RPMI7951 (cell line): ENCODE results near the gene ITPKA. TPM values are rescaled to one million over a fixed set of nuclear protein-coding genes. Genes with fewer than 3 reads are reported as not detected.
"Not testable (repeated sequence)": the region's sequence is repeated elsewhere in the genome, so short reads cannot be mapped to it uniquely, and the experiment has no call there.

ENCODE experiments used
- DNase-seq: peaks from one replicate; pipeline ENCODE4 v3.0.0-alpha.2; 2012; ENCODE audit warnings: low read depth
- total RNA-seq: library from RNA; depleted of rRNA; stranded (reverse); fragments of >200 nt; shearing (Covaris generic); gene quantifications from 2 replicates; pipeline ENCODE4 v1.2.3, GENCODE V29; 2014; rRNA removed

Gene ITPKA
- total RNA-seq: 9.2 and 13.2 TPM in 2 replicates

GRCh38 chr15:41493205-41493901, at the start of gene ITPKA:
Gene ITPKA (plus strand): TSS chr15:41493874. CDS start chr15:41493928, 54 bp downstream.
- peak; percentile 90 for DNase-seq

GRCh38 chr15:41445399-41445798, 48.3 kb upstream of the ITPKA start:
- DNase-seq: no peak

GRCh38 chr15:41462084-41462795, 31.4 kb upstream of the ITPKA start:
- DNase-seq: no peak

GRCh38 chr15:41464889-41465580, 28.6 kb upstream of the ITPKA start:
- DNase-seq: no peak

- peak; percentile 64 for DNase-seq
Observed at GRCh38 chr15:41465822-41466421, 27.8 kb upstream of the ITPKA start.

GRCh38 chr15:41466711-41467110, 27.0 kb upstream of the ITPKA start:
- DNase-seq: no peak

- not testable (repeated sequence) for DNase-seq
Observed at GRCh38 chr15:41469644-41470043, 24.0 kb upstream of the ITPKA start.

- DNase-seq: no peak
Observed at GRCh38 chr15:41473418-41473817, 20.3 kb upstream of the ITPKA start.

GRCh38 chr15:41474436-41474835, 19.2 kb upstream of the ITPKA start:
- DNase-seq: no peak

GRCh38 chr15:41474941-41475340, 18.7 kb upstream of the ITPKA start:
- no peak for DNase-seq

- no peak for DNase-seq
Observed at GRCh38 chr15:41476416-41477048, 17.1 kb upstream of the ITPKA start.

GRCh38 chr15:41480396-41481140, 13.1 kb upstream of the ITPKA start:
- no peak for DNase-seq

- DNase-seq: no peak
Observed at GRCh38 chr15:41482110-41482877, 11.4 kb upstream of the ITPKA start.

- DNase-seq: no peak
Observed at GRCh38 chr15:41483115-41483514, 10.6 kb upstream of the ITPKA start.

GRCh38 chr15:41483519-41483918, 10.2 kb upstream of the ITPKA start:
- DNase-seq: no peak

GRCh38 chr15:41484937-41485625, 8.6 kb upstream of the ITPKA start:
- no peak for DNase-seq

GRCh38 chr15:41486286-41486685, 7.4 kb upstream of the ITPKA start:
- DNase-seq: no peak

GRCh38 chr15:41487381-41487780, 6.3 kb upstream of the ITPKA start:
- DNase-seq: no peak

GRCh38 chr15:41487802-41488201, 5.9 kb upstream of the ITPKA start:
- DNase-seq: peak; percentile 17

GRCh38 chr15:41489641-41490040, 4.0 kb upstream of the ITPKA start:
- DNase-seq: no peak
